ENCODE data around the gene DDX20. TPM values are rescaled to one million over a fixed set of nuclear protein-coding genes. Genes with fewer than 3 reads are reported as not detected.

The DDX20 gene
- total RNA-seq, 1 donor from 2014 or later, result 15.4 TPM

GRCh38 chr1:111803951-111804350 lies 48.2 kb downstream of the DDX20 start:
- no peaks in the 10 kb centered on the region for H3K36me3 Mint-ChIP-seq (ENCODE audit: low read depth, unreplicated experiment)

GRCh38 chr1:111804776-111805175 lies 49.1 kb downstream of the DDX20 start:
- TF ChIP-seq EZH2 (IDR thresholded peaks at IDR 0.05; ENCODE audit: insufficient read depth, low read length) (no peak), CTCF (IDR thresholded peaks at IDR 0.05; ENCODE audit: insufficient read depth, low read depth, low read length) (no peak)
- no peak for FAIRE-seq
- H3K36me3 Mint-ChIP-seq (ENCODE audit: low read depth, unreplicated experiment), result no peaks in the 10 kb centered on the region
- no peak overlapping the region for H3K9ac ChIP-seq (ENCODE audit: low read length)
- no peak overlapping the region for H3K27ac ChIP-seq (ENCODE audit: low read depth, low read length)
- no peaks in the 10 kb centered on the region for H3K36me3 ChIP-seq (ENCODE audit: insufficient read depth, low read length)
- H3K4me3 ChIP-seq (ENCODE audit: insufficient read depth, low read depth, low read length), result no peak overlapping the region
- no peaks in the 10 kb centered on the region for H3K4me1 Mint-ChIP-seq (ENCODE audit: low read depth, unreplicated experiment)
- no peak for DNase-seq (ENCODE audit: low read depth)
- peaks cover 18% of the 10 kb centered on the region for H3K27me3 Mint-ChIP-seq (ENCODE audit: low read depth, unreplicated experiment)
- no peak overlapping the region for H3K4me3 Mint-ChIP-seq (ENCODE audit: unreplicated experiment)
- H3K79me2 ChIP-seq (ENCODE audit: insufficient read depth, low read length), result no peaks in the 10 kb centered on the region
- no peaks in the 10 kb centered on the region for H4K20me1 ChIP-seq (ENCODE audit: insufficient read depth, low read length)
- H3K27me3 ChIP-seq (ENCODE audit: insufficient read depth, low read length), result no peaks in the 10 kb centered on the region
- H3K4me2 ChIP-seq (ENCODE audit: low read length), result no peak overlapping the region
- H3K9me3 Mint-ChIP-seq (ENCODE audit: unreplicated experiment), result no peaks in the 10 kb centered on the region
- H3K27ac Mint-ChIP-seq (ENCODE audit: unreplicated experiment), result no peak overlapping the region
- no peaks in the 10 kb centered on the region for H3K9me3 ChIP-seq (ENCODE audit: insufficient read depth, low read depth, low read length)
- H2AFZ ChIP-seq (ENCODE audit: low read depth, low read length), result no peak overlapping the region
- no peaks in the 10 kb centered on the region for H3K4me1 ChIP-seq (ENCODE audit: insufficient read depth, low read length)

More at GRCh38 chr1:111803951-111804350, 48.2 kb downstream of the DDX20 start:
- H3K9me3 ChIP-seq (ENCODE audit: insufficient read depth, low read depth, low read length), result no peaks in the 10 kb centered on the region
- TF ChIP-seq CTCF (IDR thresholded peaks at IDR 0.05; ENCODE audit: insufficient read depth, low read depth, low read length) (no peak), EZH2 (IDR thresholded peaks at IDR 0.05; ENCODE audit: insufficient read depth, low read length) (no peak)
- DNase-seq (ENCODE audit: low read depth), result no peak
- FAIRE-seq, result no peak
- no peak overlapping the region for H3K4me3 ChIP-seq (ENCODE audit: insufficient read depth, low read depth, low read length)
- no peak overlapping the region for H3K4me3 Mint-ChIP-seq (ENCODE audit: unreplicated experiment)
- H3K27ac ChIP-seq (ENCODE audit: low read depth, low read length), result no peak overlapping the region
- H3K79me2 ChIP-seq (ENCODE audit: insufficient read depth, low read length), result no peaks in the 10 kb centered on the region
- H3K27ac Mint-ChIP-seq (ENCODE audit: unreplicated experiment), result no peak overlapping the region
- H4K20me1 ChIP-seq (ENCODE audit: insufficient read depth, low read length), result no peaks in the 10 kb centered on the region
- no peaks in the 10 kb centered on the region for H3K36me3 ChIP-seq (ENCODE audit: insufficient read depth, low read length)
- H3K27me3 Mint-ChIP-seq (ENCODE audit: low read depth, unreplicated experiment), result peaks cover 21% of the 10 kb centered on the region
- H3K4me2 ChIP-seq (ENCODE audit: low read length), result no peak overlapping the region
- no peaks in the 10 kb centered on the region for H3K4me1 Mint-ChIP-seq (ENCODE audit: low read depth, unreplicated experiment)
- H3K27me3 ChIP-seq (ENCODE audit: insufficient read depth, low read length), result no peaks in the 10 kb centered on the region
- H2AFZ ChIP-seq (ENCODE audit: low read depth, low read length), result no peak overlapping the region
- no peak overlapping the region for H3K9ac ChIP-seq (ENCODE audit: low read length)
- H3K4me1 ChIP-seq (ENCODE audit: insufficient read depth, low read length), result no peaks in the 10 kb centered on the region
- H3K9me3 Mint-ChIP-seq (ENCODE audit: unreplicated experiment), result no peaks in the 10 kb centered on the region

- H3K4me3 ChIP-seq (ENCODE audit: insufficient read depth, low read depth, low read length), result no peak overlapping the region
- H3K9me3 Mint-ChIP-seq (ENCODE audit: unreplicated experiment), result no peaks in the 10 kb centered on the region
- H3K79me2 ChIP-seq (ENCODE audit: insufficient read depth, low read length), result no peaks in the 10 kb centered on the region
- no peak for TF ChIP-seq EZH2 (IDR thresholded peaks at IDR 0.05; ENCODE audit: insufficient read depth, low read length)
- no peak for TF ChIP-seq CTCF (IDR thresholded peaks at IDR 0.05; ENCODE audit: insufficient read depth, low read depth, low read length)
- H3K36me3 ChIP-seq (ENCODE audit: insufficient read depth, low read length), result no peaks in the 10 kb centered on the region
- no peaks in the 10 kb centered on the region for H4K20me1 ChIP-seq (ENCODE audit: insufficient read depth, low read length)
- H3K4me1 ChIP-seq (ENCODE audit: insufficient read depth, low read length), result no peaks in the 10 kb centered on the region
- no peak for FAIRE-seq
- no peak for DNase-seq (ENCODE audit: low read depth)
- no peaks in the 10 kb centered on the region for H3K4me1 Mint-ChIP-seq (ENCODE audit: low read depth, unreplicated experiment)
- H2AFZ ChIP-seq (ENCODE audit: low read depth, low read length), result no peak overlapping the region
- peaks cover 18% of the 10 kb centered on the region for H3K27me3 Mint-ChIP-seq (ENCODE audit: low read depth, unreplicated experiment)
- H3K27ac ChIP-seq (ENCODE audit: low read depth, low read length), result no peak overlapping the region
- H3K36me3 Mint-ChIP-seq (ENCODE audit: low read depth, unreplicated experiment), result no peaks in the 10 kb centered on the region
- H3K4me3 Mint-ChIP-seq (ENCODE audit: unreplicated experiment), result no peak overlapping the region
- no peak overlapping the region for H3K27ac Mint-ChIP-seq (ENCODE audit: unreplicated experiment)
- H3K9me3 ChIP-seq (ENCODE audit: insufficient read depth, low read depth, low read length), result no peaks in the 10 kb centered on the region
- no peaks in the 10 kb centered on the region for H3K27me3 ChIP-seq (ENCODE audit: insufficient read depth, low read length)
- H3K9ac ChIP-seq (ENCODE audit: low read length), result no peak overlapping the region
- H3K4me2 ChIP-seq (ENCODE audit: low read length), result no peak overlapping the region
Measured at GRCh38 chr1:111805251-111805650, 49.5 kb downstream of the DDX20 start.

All from astrocyte (in vitro differentiated cells and primary cell).